HFFc6 (cell line): ENCODE data around the gene GLCCI1. TPM values are rescaled to one million over a fixed set of nuclear protein-coding genes. Genes with fewer than 3 reads are reported as not detected.
A peak's percentile ranks its signal among the peaks of the same experiment; 100 is the strongest.

Experiments used
- DNase-seq: peaks from one replicate; pipeline ENCODE4 v3.0.0-alpha.2; 2018
- H3K27ac Mint-ChIP-seq: 2 replicates; pipeline ENCODE4 v1.8.0; 2020; ENCODE audit warnings: mild to moderate bottlenecking, mixed read lengths
- H3K27me3 Mint-ChIP-seq: 2 replicates; pipeline ENCODE4 v1.8.0; 2021; ENCODE audit warnings: mild to moderate bottlenecking, moderate library complexity, mixed read lengths; ENCODE audit not compliant: insufficient read depth
- H3K36me3 Mint-ChIP-seq: 2 replicates; pipeline ENCODE4 v1.8.0; 2021; ENCODE audit warnings: low read depth, mixed read lengths
- H3K4me1 Mint-ChIP-seq: 2 replicates; pipeline ENCODE4 v1.8.0; 2020; ENCODE audit warnings: low read depth, mixed read lengths
- H3K4me3 Mint-ChIP-seq: 2 replicates; pipeline ENCODE4 v1.8.0; 2020; ENCODE audit warnings: mild to moderate bottlenecking, moderate library complexity, mixed read lengths
- H3K9me3 Mint-ChIP-seq: 2 replicates; pipeline ENCODE4 v1.8.0; 2020; ENCODE audit warnings: mild to moderate bottlenecking, mixed read lengths
- CTCF ChIP-seq: fragments of 200-600 bp; sonication (generic); IDR thresholded peaks from 2 replicates; pipeline ENCODE4 v1.5.0; 2021; ENCODE audit warnings: antibody characterized with exemption, mild to moderate bottlenecking
- total RNA-seq, 6 experiments: library from RNA; stranded (reverse); fragmentation: NEBNext Ultra II Directional; extraction: Animal tissue kit (Norgen Biotek cat#: 25700); gene quantifications; 2 replicates in 1 of 6; 3 replicates in 5 of 6; pipeline ENCODE4 v1.2.3, GENCODE V29; 2021

GLCCI1 gene
- total RNA-seq, 6 experiments from 2014 or later, result 15.0 to 17.7 (median 16.2) TPM

GRCh38 chr7:7966141-7966734 is 2.4 kb upstream of the GLCCI1 start:
- no peak for DNase-seq
- no peak for TF ChIP-seq CTCF
- no peaks in the 10 kb centered on the region for H3K9me3 Mint-ChIP-seq
- H3K27ac Mint-ChIP-seq, result no peak overlapping the region
- no peak overlapping the region for H3K4me3 Mint-ChIP-seq
- H3K27me3 Mint-ChIP-seq, result peaks cover 1% of the 10 kb centered on the region; the same call in 1 of the 2 replicates
- H3K36me3 Mint-ChIP-seq, result no peaks in the 10 kb centered on the region
- H3K4me1 Mint-ChIP-seq, result peaks cover 22% of the 10 kb centered on the region

- Mint-ChIP-seq H3K4me1 (peaks cover 22% of the 10 kb centered on the region), H3K4me3 (peak overlapping the region; percentile 94), H3K27ac (peak overlapping the region; percentile 80), H3K36me3 (no peaks in the 10 kb centered on the region), H3K27me3 (peaks cover 1% of the 10 kb centered on the region; the same call in 1 of the 2 replicates), H3K9me3 (no peaks in the 10 kb centered on the region)
- DNase-seq, result no peak
- TF ChIP-seq CTCF, result peak; percentile 41
These were observed 581 bp upstream of the GLCCI1 start for GRCh38 chr7:7967886-7968543.

GRCh38 chr7:7969306-7970236 is 975 bp downstream of the GLCCI1 start:
- Mint-ChIP-seq H3K27me3 (peaks cover 1% of the 10 kb centered on the region; the same call in 1 of the 2 replicates), H3K4me3 (peak overlapping the region; percentile 94), H3K9me3 (no peaks in the 10 kb centered on the region), H3K4me1 (peaks cover 24% of the 10 kb centered on the region), H3K27ac (no peak overlapping the region), H3K36me3 (no peaks in the 10 kb centered on the region)
- TF ChIP-seq CTCF, result no peak
- DNase-seq, result peak; percentile 28

GRCh38 chr7:7970237-7970530 is 1.6 kb downstream of the GLCCI1 start:
- Mint-ChIP-seq H3K4me3 (no peak overlapping the region), H3K9me3 (no peaks in the 10 kb centered on the region), H3K27ac (no peak overlapping the region), H3K27me3 (no peaks in the 10 kb centered on the region; the same call in 1 of the 2 replicates), H3K4me1 (peaks cover 29% of the 10 kb centered on the region), H3K36me3 (no peaks in the 10 kb centered on the region)
- no peak for DNase-seq
- TF ChIP-seq CTCF, result no peak

GRCh38 chr7:7970531-7971307 is 2.1 kb downstream of the GLCCI1 start:
- no peak overlapping the region for H3K4me3 Mint-ChIP-seq
- no peaks in the 10 kb centered on the region for H3K27me3 Mint-ChIP-seq
- no peak for TF ChIP-seq CTCF
- H3K27ac Mint-ChIP-seq, result no peak overlapping the region
- no peaks in the 10 kb centered on the region for H3K36me3 Mint-ChIP-seq
- H3K9me3 Mint-ChIP-seq, result no peaks in the 10 kb centered on the region
- DNase-seq, result peak; percentile 41
- peaks cover 34% of the 10 kb centered on the region for H3K4me1 Mint-ChIP-seq
